ENCODE results near the gene AGFG1.
"Not testable (repeated sequence)": the region's sequence is repeated elsewhere in the genome, so short reads cannot be mapped to it uniquely, and the experiment has no call there.

AGFG1 gene

GRCh38 chr2:227551836-227552235, 79.9 kb downstream of the AGFG1 start:
- no peak for DNase-seq

- DNase-seq = no peak
Observed at GRCh38 chr2:227562581-227562980, 90.6 kb downstream of the AGFG1 start.

GRCh38 chr2:227565080-227565479, 93.1 kb downstream of the AGFG1 start:
- no peak for DNase-seq

GRCh38 chr2:227566012-227566411, 94.1 kb downstream of the AGFG1 start:
- DNase-seq = no peak

GRCh38 chr2:227568852-227569169, 96.9 kb downstream of the AGFG1 start:
- DNase-seq = no peak

- no peak for DNase-seq
Observed at GRCh38 chr2:227570615-227571014, 98.7 kb downstream of the AGFG1 start.

GRCh38 chr2:227576110-227576509, 104.2 kb downstream of the AGFG1 start:
- DNase-seq = no peak

GRCh38 chr2:227576812-227577211, 104.9 kb downstream of the AGFG1 start:
- no peak for DNase-seq

GRCh38 chr2:227577555-227577954, 105.6 kb downstream of the AGFG1 start:
- no peak for DNase-seq

GRCh38 chr2:227578642-227579041, 106.7 kb downstream of the AGFG1 start:
- no peak for DNase-seq

- no peak for DNase-seq
Observed at GRCh38 chr2:227579791-227580190, 107.8 kb downstream of the AGFG1 start.

- no peak for DNase-seq
Observed at GRCh38 chr2:227582369-227582768, 110.4 kb downstream of the AGFG1 start.

- DNase-seq = no peak
Observed at GRCh38 chr2:227592694-227593387, 120.9 kb downstream of the AGFG1 start.

- no peak for DNase-seq
Observed at GRCh38 chr2:227595797-227596196, 123.8 kb downstream of the AGFG1 start.

GRCh38 chr2:227597036-227597435, 125.1 kb downstream of the AGFG1 start:
- DNase-seq = no peak

- no peak for DNase-seq
Observed at GRCh38 chr2:227597998-227598397, 126.0 kb downstream of the AGFG1 start.

- DNase-seq = not testable (repeated sequence)
Observed at GRCh38 chr2:227598835-227599503, 127.0 kb downstream of the AGFG1 start, which contains the start of gene SCYGR2. Gene SCYGR2 (plus strand): TSS chr2:227598893. CDS start chr2:227598893, 0 bp downstream.

GRCh38 chr2:227602358-227602757, 130.4 kb downstream of the AGFG1 start:
- DNase-seq = no peak

- no peak for DNase-seq
Observed at GRCh38 chr2:227606476-227606875, 134.5 kb downstream of the AGFG1 start.

GRCh38 chr2:227607941-227608340, 136.0 kb downstream of the AGFG1 start:
- DNase-seq = no peak

GRCh38 chr2:227608561-227609338, 136.8 kb downstream of the AGFG1 start:
- DNase-seq = no peak

- DNase-seq = no peak
Observed at GRCh38 chr2:227610123-227610522, 138.2 kb downstream of the AGFG1 start.
